Stimulated activated CD8-positive, alpha-beta memory T cell treated with anti-CD3 and anti-CD28 coated beads, Interleukin-15, amount 100 ng/mL, for 48 hours (primary cell): ENCODE measurements around the gene CEP70.
"Not testable (repeated sequence)": the region's sequence is repeated elsewhere in the genome, so short reads cannot be mapped to it uniquely, and the experiment has no call there.

Experiments
- DNase-seq, 2 donors: peaks; one replicate each; pipeline ENCODE4 v3.0.0-alpha.2; 2020; ENCODE audit warnings: low read depth in 2 of 2

Gene CEP70

GRCh38 chr3:138513090-138513843, 80.8 kb downstream of the CEP70 start:
- DNase-seq: no peak

GRCh38 chr3:138511945-138512344, 82.1 kb downstream of the CEP70 start:
- no peak for DNase-seq

GRCh38 chr3:138509586-138509985, 84.5 kb downstream of the CEP70 start:
- DNase-seq: no peak

GRCh38 chr3:138507524-138507923, 86.5 kb downstream of the CEP70 start:
- DNase-seq: no peak

- DNase-seq: no peak
These were observed 95.1 kb downstream of the CEP70 start for GRCh38 chr3:138498991-138499390.

GRCh38 chr3:138497851-138498250, 96.2 kb downstream of the CEP70 start:
- DNase-seq: no peak

GRCh38 chr3:138497021-138497420, 97.0 kb downstream of the CEP70 start:
- DNase-seq: no peak

- DNase-seq: no peak
These were observed 97.6 kb downstream of the CEP70 start for GRCh38 chr3:138496436-138496835.

GRCh38 chr3:138495638-138496037, 98.4 kb downstream of the CEP70 start:
- DNase-seq: not testable (repeated sequence)

GRCh38 chr3:138494607-138494929, 99.5 kb downstream of the CEP70 start:
- no peak for DNase-seq

GRCh38 chr3:138493804-138494606, 100.1 kb downstream of the CEP70 start:
- DNase-seq: no peak

- DNase-seq: no peak
These were observed 100.9 kb downstream of the CEP70 start for GRCh38 chr3:138492980-138493675.

- DNase-seq: no peak
These were observed 102.1 kb downstream of the CEP70 start for GRCh38 chr3:138491971-138492370.

- not testable (repeated sequence) for DNase-seq
These were observed 107.5 kb downstream of the CEP70 start for GRCh38 chr3:138486580-138486979.

- DNase-seq: not testable (repeated sequence)
These were observed 109.4 kb downstream of the CEP70 start for GRCh38 chr3:138484672-138485071.

GRCh38 chr3:138479438-138479863, 114.6 kb downstream of the CEP70 start:
- DNase-seq: peak in 1 of 2 donors; percentile 11

GRCh38 chr3:138477801-138478200, 116.3 kb downstream of the CEP70 start:
- DNase-seq: no peak

- DNase-seq: no peak
These were observed 116.9 kb downstream of the CEP70 start for GRCh38 chr3:138477120-138477519.

GRCh38 chr3:138476526-138476925, 117.5 kb downstream of the CEP70 start:
- DNase-seq: no peak

GRCh38 chr3:138474163-138474562, 119.9 kb downstream of the CEP70 start:
- DNase-seq: no peak

- DNase-seq: no peak
These were observed 120.7 kb downstream of the CEP70 start for GRCh38 chr3:138473391-138473790.

GRCh38 chr3:138472141-138472825, 121.8 kb downstream of the CEP70 start:
- DNase-seq: no peak
